Fibroblast of skin of right biceps (primary cell): Measurements from ENCODE around the gene OLA1.

Experiments used
- DNase-seq: peaks from one replicate; pipeline ENCODE4 v3.0.0-alpha.2; 2013

The OLA1 gene

GRCh38 chr2:174176898-174177297 is 71.4 kb downstream of the OLA1 start:
- DNase-seq, result peak; percentile 57

GRCh38 chr2:174174741-174175140 is 73.6 kb downstream of the OLA1 start:
- DNase-seq, result no peak

GRCh38 chr2:174172802-174173355 is 75.5 kb downstream of the OLA1 start:
- DNase-seq, result no peak

- no peak for DNase-seq
Observed at GRCh38 chr2:174171686-174172445, 76.5 kb downstream of the OLA1 start.

GRCh38 chr2:174169372-174169771 is 79.0 kb downstream of the OLA1 start:
- no peak for DNase-seq

- DNase-seq, result no peak
Observed at GRCh38 chr2:174166261-174166660, 82.1 kb downstream of the OLA1 start.

GRCh38 chr2:174161490-174161889 is 86.8 kb downstream of the OLA1 start:
- DNase-seq, result no peak

- peak; percentile 38 for DNase-seq
Observed at GRCh38 chr2:174158003-174158402, 90.3 kb downstream of the OLA1 start.

- DNase-seq, result no peak
Observed at GRCh38 chr2:174157053-174157452, 91.3 kb downstream of the OLA1 start.

GRCh38 chr2:174153757-174154680 is 94.3 kb downstream of the OLA1 start:
- DNase-seq, result peak; percentile 42

- no peak for DNase-seq
Observed at GRCh38 chr2:174149530-174149929, 98.8 kb downstream of the OLA1 start.

GRCh38 chr2:174148833-174149232 is 99.5 kb downstream of the OLA1 start:
- DNase-seq, result no peak

- DNase-seq, result no peak
Observed at GRCh38 chr2:174145827-174146226, 102.5 kb downstream of the OLA1 start.

- no peak for DNase-seq
Observed at GRCh38 chr2:174142290-174142689, 106.0 kb downstream of the OLA1 start.

GRCh38 chr2:174138161-174138560 is 110.2 kb downstream of the OLA1 start:
- DNase-seq, result no peak

- DNase-seq, result peak; percentile 64
Observed at GRCh38 chr2:174135981-174136380, 112.4 kb downstream of the OLA1 start.

- DNase-seq, result no peak
Observed at GRCh38 chr2:174125090-174125489, 123.2 kb downstream of the OLA1 start.

- no peak for DNase-seq
Observed at GRCh38 chr2:174124181-174124580, 124.2 kb downstream of the OLA1 start.

- DNase-seq, result peak; percentile 28
Observed at GRCh38 chr2:174122185-174122584, 126.1 kb downstream of the OLA1 start.

- DNase-seq, result no peak
Observed at GRCh38 chr2:174121612-174122011, 126.7 kb downstream of the OLA1 start.

- peak; percentile 29 for DNase-seq
Observed at GRCh38 chr2:174121175-174121574, 127.2 kb downstream of the OLA1 start.

- DNase-seq, result peak; percentile 64
Observed at GRCh38 chr2:174120346-174120745, 128.0 kb downstream of the OLA1 start.
